Endothelial cell of umbilical vein (primary cell): Measurements from ENCODE around the gene KRTAP5-6. TPM values are rescaled to one million over a fixed set of nuclear protein-coding genes. Genes with fewer than 3 reads are reported as not detected.

Experiments
- BruUV-seq: library from RNA; stranded (reverse); fragments of 400-500 nt; replicated peaks from 2 replicates; lab custom pipeline; 2021; lab: Mats Ljungman, UMichigan
- CTCF ChIA-PET: fragments of 300-600, 350-600 bp; sonication (Branson Sonifier 250); formaldehyde crosslinking; loops from one replicate; lab custom pipeline; 2021; ENCODE audit warnings: antibody characterized with exemption, inconsistent platforms; lab: Charles Lee
- POLR2A ChIA-PET: fragments of 300-600, 350-600 bp; sonication (Branson Sonifier 250); formaldehyde crosslinking; loops from one replicate; lab custom pipeline; 2021; ENCODE audit warnings: antibody characterized with exemption, inconsistent platforms; lab: Charles Lee
- DNase-seq: peaks from one replicate; pipeline ENCODE4 v3.0.0-alpha.2; 2011; ENCODE audit warnings: low read depth, low spot score
- FAIRE-seq: peaks from 2 replicates; lab custom pipeline; 2011; peaks lifted over from hg19 to GRCh38; lab: Jason Lieb, UNC
- H2AFZ ChIP-seq: 2 replicates; pipeline ENCODE4 v1.6.0; 2012; ENCODE audit warnings: low read depth, low read length, control low read depth, inconsistent platforms
- H3K27ac ChIP-seq: 2 replicates; pipeline ENCODE4 v1.5.1; 2011; ENCODE audit warnings: low read depth, mild to moderate bottlenecking, control low read depth, low read length, moderate library complexity; ENCODE audit not compliant: insufficient read depth
- H3K27me3 ChIP-seq, 2 experiments: 2 replicates each; pipeline versions ENCODE4 v1.6.0 to v1.6.1; 2011; ENCODE audit warnings: low read length in 2 of 2, mixed read lengths in 1 of 2; ENCODE audit not compliant: control insufficient read depth in 2 of 2, insufficient read depth in 2 of 2
- H3K36me3 ChIP-seq, 2 experiments: 2 replicates in 1 of 2; 3 replicates in 1 of 2; pipeline ENCODE4 v1.5.1; 2011; ENCODE audit warnings: low read length in 2 of 2, mild to moderate bottlenecking in 1 of 2, moderate library complexity in 1 of 2; ENCODE audit not compliant: control insufficient read depth in 2 of 2, insufficient read depth in 2 of 2; ENCODE audit errors: extremely low read depth in 1 of 2
- H3K4me1 ChIP-seq: 3 replicates; pipeline ENCODE4 v1.5.1; 2011; ENCODE audit warnings: mild to moderate bottlenecking, low read length; ENCODE audit not compliant: control insufficient read depth, insufficient read depth; ENCODE audit errors: extremely low read depth
- H3K4me2 ChIP-seq: 2 replicates; pipeline ENCODE4 v1.6.1; 2011; ENCODE audit warnings: low read length, control low read depth, mixed read lengths; ENCODE audit not compliant: insufficient read depth
- H3K4me3 ChIP-seq, 3 experiments: fragments of 200-600 bp in 1 of 3; sonication (generic), shearing (Covaris generic) in 1 of 3; replicated peaks in 1 of 3; 2 replicates each; pipeline ENCODE4 v1.5.1; 2011 to 2016; ENCODE audit warnings: control low read depth in 3 of 3, low read length in 3 of 3, mild to moderate bottlenecking in 2 of 3, inconsistent platforms in 1 of 3, low read depth in 1 of 3, moderate library complexity in 1 of 3; ENCODE audit not compliant: insufficient read depth in 1 of 3
- H3K79me2 ChIP-seq: 2 replicates; pipeline ENCODE4 v1.6.0; 2012; ENCODE audit warnings: low read length, inconsistent platforms; ENCODE audit not compliant: control insufficient read depth, insufficient read depth
- H3K9ac ChIP-seq: replicated peaks from 2 replicates; pipeline ENCODE3; 2011; ENCODE audit warnings: low read length, control low read depth; ENCODE audit not compliant: insufficient read depth; ENCODE audit errors: extremely low read depth
- H3K9me1 ChIP-seq: replicated peaks from 3 replicates; pipeline ENCODE4 v1.6.0; 2011; ENCODE audit warnings: mild to moderate bottlenecking, low read length; ENCODE audit not compliant: control insufficient read depth, insufficient read depth; ENCODE audit errors: extremely low read depth
- H3K9me3 ChIP-seq: replicated peaks from 2 replicates; pipeline ENCODE4 v1.5.1; 2012; ENCODE audit warnings: low read length, inconsistent platforms; ENCODE audit not compliant: control insufficient read depth, insufficient read depth
- H4K20me1 ChIP-seq: replicated peaks from 2 replicates; pipeline ENCODE3; 2011; ENCODE audit warnings: mild to moderate bottlenecking, low read length; ENCODE audit not compliant: control insufficient read depth, insufficient read depth; ENCODE audit errors: extremely low read depth
- POLR2A ChIP-seq: IDR thresholded peaks from 2 replicates; pipeline ENCODE4 v1.6.1; 2012; ENCODE audit warnings: low read depth, mild to moderate bottlenecking, control low read depth, low read length
- POLR2AphosphoS5 ChIP-seq: IDR thresholded peaks from 2 replicates; pipeline ENCODE4 v1.6.1; 2012; ENCODE audit warnings: low read depth, mild to moderate bottlenecking, control low read depth, low read length, moderate library complexity; ENCODE audit not compliant: insufficient read depth
- dilution Hi-C: fragments of 300-500 bp; cut with MboI; formaldehyde crosslinking; loops from one replicate; pipeline ENCODE4 v1.15.0; 2019; ENCODE audit warnings: low sequenced_read_pairs; ENCODE audit not compliant: extremely low pct_ligation_motif_present
- intact Hi-C: fragments of 100-400 bp; cut with micrococcal nuclease; formaldehyde crosslinking; loops from one replicate; pipeline ENCODE4 v1.10.0; 2022
- polyA plus RNA-seq, 4 experiments: library from polyadenylated mRNA; depleted of rRNA in 3 of 4; stranded (reverse) in 3 of 4; unstranded in 1 of 4; fragments of >200 nt; gene quantifications; 2 replicates each; pipeline versions ENCODE4 v1.2.1 to v1.2.3, GENCODE V29; 2011 to 2012; ENCODE audit warnings: missing spikeins in 1 of 4
- total RNA-seq: library from RNA; stranded (reverse); gene quantifications from 2 replicates; pipeline ENCODE4 v1.2.3, GENCODE V29; 2021
- TF ChIP-seq, protein P1 (sequence below): IDR thresholded peaks from 2 replicates; pipeline ENCODE4 v1.6.1; 2011; ENCODE audit not compliant: insufficient read depth, insufficient read length
- TF ChIP-seq, protein P2 (sequence below), 2 donors: IDR thresholded peaks; 1 replicate in 1 of 2; 2 replicates in 1 of 2; pipeline ENCODE4 v1.5.1; 2011; ENCODE audit warnings: low read length in 2 of 2, mild to moderate bottlenecking in 2 of 2, moderate library complexity in 2 of 2, control low read depth in 1 of 2, inconsistent platforms in 1 of 2, low read depth in 1 of 2; ENCODE audit not compliant: insufficient read depth in 1 of 2; ENCODE audit errors: extremely low read depth in 1 of 2

KRTAP5-6 gene
- total and polyA plus RNA-seq, 2 donors (not counting 3 experiments of a cell fraction or from before 2014, with no cell fraction given): not detected

DNA sequence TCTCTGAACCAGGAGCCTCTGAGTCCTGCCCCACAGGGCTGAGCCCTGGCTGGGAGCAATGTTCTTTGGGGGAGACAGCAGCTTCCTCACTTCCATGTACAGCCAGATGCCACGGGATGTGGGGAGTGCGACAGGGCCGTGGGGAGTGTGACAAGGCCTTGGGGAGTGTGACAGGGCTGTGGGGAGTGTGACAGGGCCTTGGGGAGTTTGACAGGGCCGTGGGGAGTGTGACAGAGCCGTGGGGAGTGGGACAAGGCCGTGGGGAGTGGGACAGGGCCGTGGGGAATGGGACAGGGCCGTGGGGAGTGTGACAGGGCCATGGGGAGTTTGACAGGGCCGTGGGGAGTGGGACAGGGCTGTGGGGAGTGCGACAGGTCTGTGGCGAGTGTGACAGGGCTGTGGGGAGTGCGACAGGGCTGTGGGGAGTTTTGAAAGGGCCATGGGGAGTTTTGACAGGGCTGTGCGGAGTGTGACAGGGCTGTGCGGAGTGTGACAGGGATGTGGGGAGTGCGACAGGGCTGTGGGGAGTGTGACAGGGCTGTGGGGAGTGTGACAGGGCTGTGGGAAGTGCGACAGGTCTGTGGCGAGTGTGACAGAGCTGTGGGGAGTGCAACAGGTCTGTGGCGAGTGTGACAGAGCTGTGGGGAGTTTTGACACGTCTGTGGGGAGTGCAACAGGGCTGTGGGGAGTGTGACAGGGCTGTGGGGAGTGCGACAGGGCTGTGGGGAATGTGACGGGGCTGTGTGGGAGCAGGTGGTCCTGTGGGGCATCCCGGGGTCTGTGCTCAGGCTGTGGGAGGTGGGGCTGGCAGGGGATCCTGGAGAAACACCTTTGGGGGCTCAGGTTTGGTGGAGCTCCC, 6.6 kb upstream of the KRTAP5-6 start:
- POLR2A ChIA-PET: no interaction called here
- dilution Hi-C loops: no loop called here

More for the DNA sequence above, 6.6 kb upstream of the KRTAP5-6 start:
- H3K4me2 ChIP-seq: no peak overlapping the region
- no peak overlapping the region for H3K9ac ChIP-seq
- H4K20me1 ChIP-seq: no peaks in the 10 kb centered on the region
- no peaks in the 10 kb centered on the region for H3K79me2 ChIP-seq
- no peaks in the 10 kb centered on the region for H3K9me1 ChIP-seq
- CTCF ChIA-PET: interaction anchor here (1.4 to 5.5 kb wide), 5 partner anchors 38 to 463 kb away, joined by 3 to 623 read pairs (median 167); partner anchors contain the start of gene SYT8
- intact Hi-C loops: loop anchor here (5.0 kb wide), 1 partner anchor 72 kb away; the partner anchor contains the start of gene CTSD
- H3K9me3 ChIP-seq: no peaks in the 10 kb centered on the region
- DNase-seq (no peak), FAIRE-seq (no peak)
- BruUV-seq: no TSS peak
- H3K4me1 ChIP-seq: peaks cover 8% of the 10 kb centered on the region
- no peak for TF ChIP-seq POLR2A
- TF ChIP-seq, protein P1, sequence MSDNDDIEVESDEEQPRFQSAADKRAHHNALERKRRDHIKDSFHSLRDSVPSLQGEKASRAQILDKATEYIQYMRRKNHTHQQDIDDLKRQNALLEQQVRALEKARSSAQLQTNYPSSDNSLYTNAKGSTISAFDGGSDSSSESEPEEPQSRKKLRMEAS: no peak
- no peak for TF ChIP-seq POLR2AphosphoS5
- TF ChIP-seq, protein P2, sequence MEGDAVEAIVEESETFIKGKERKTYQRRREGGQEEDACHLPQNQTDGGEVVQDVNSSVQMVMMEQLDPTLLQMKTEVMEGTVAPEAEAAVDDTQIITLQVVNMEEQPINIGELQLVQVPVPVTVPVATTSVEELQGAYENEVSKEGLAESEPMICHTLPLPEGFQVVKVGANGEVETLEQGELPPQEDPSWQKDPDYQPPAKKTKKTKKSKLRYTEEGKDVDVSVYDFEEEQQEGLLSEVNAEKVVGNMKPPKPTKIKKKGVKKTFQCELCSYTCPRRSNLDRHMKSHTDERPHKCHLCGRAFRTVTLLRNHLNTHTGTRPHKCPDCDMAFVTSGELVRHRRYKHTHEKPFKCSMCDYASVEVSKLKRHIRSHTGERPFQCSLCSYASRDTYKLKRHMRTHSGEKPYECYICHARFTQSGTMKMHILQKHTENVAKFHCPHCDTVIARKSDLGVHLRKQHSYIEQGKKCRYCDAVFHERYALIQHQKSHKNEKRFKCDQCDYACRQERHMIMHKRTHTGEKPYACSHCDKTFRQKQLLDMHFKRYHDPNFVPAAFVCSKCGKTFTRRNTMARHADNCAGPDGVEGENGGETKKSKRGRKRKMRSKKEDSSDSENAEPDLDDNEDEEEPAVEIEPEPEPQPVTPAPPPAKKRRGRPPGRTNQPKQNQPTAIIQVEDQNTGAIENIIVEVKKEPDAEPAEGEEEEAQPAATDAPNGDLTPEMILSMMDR (IDR thresholded peaks at IDR 0.05; ENCODE audit: extremely low read depth in 1 of 2, insufficient read depth in 1 of 2, low read depth in 1 of 2, low read length in 2 of 2): no peak
- no peak overlapping the region for H2AFZ ChIP-seq
- no peaks in the 10 kb centered on the region for H3K36me3 ChIP-seq
- no peak overlapping the region for H3K4me3 ChIP-seq
- H3K27me3 ChIP-seq: no peaks in the 10 kb centered on the region
- H3K27ac ChIP-seq: no peak overlapping the region
